GM19438 (cell line): ENCODE results near the gene WSCD1.

Experiments
- ATAC-seq: cut with Tn5 transposase; IDR thresholded peaks from one replicate; pipeline ENCODE4 v1.9.1; 2021; ENCODE audit warnings: low read depth; ENCODE audit not compliant: unreplicated experiment

The WSCD1 gene

DNA sequence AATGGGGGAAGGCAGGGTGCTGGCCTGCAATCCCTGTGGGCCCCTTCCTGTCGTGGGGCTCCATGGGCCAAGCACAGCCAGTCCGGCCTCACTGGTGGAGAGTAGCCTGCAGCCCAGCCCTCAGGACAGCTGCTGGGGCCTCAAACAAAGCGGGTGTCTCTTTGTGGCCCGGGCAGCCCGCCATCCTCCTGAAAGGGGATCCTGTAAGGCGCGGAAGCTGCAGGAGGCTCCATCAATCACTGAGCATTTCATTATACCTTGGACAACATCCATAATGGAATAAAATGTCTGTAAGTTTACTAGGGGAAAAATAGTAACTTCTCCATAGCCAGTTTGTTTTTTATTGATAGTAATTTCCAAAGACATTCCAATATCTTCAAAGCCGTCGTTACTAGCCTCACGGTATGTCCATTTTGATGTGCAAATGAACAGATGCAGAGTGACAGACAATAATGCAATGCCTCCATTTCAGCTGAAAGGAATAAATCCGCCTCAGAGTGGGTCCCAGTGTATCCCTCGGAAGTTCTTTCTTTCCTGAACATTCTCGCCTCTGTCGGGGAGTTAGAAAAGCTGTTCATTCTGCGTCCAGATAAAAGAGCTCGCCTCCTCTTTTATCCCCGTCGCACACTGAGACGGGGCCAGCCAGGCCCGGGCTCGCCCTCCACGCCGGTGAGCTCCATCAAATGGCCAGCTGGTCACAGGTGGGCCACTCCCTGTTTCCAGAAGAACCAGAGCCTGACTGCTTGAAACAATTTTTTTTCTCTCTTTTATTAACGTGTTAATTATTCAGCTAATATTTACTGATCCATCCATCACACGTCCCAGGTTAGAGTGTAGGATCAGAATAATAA, 14.4 kb downstream of the WSCD1 start:
- no peak for ATAC-seq

DNA sequence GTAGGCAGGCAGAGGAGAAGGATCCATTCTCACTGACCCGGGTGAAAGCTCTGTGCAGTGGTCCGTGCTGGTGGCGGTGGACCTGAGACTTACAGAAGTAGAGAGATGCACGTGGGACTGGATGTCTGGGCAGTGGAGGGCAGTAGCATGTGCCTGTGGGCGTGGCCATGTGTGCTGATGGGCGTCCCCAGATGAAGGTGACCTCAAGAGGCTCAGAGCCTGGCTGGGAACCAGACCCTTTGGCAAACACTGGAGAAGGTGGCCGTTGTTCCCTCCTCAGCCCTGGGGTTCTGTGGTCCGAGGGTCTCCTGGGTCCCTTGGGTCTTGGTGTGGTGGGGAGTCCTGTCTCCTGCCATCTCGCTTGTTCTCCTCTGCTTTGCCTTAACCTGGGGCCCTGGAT, 15.6 kb downstream of the WSCD1 start:
- ATAC-seq: no peak

- no peak for ATAC-seq
Measured at GRCh38 chr17:6086603-6087400, 16.6 kb downstream of the WSCD1 start.

GRCh38 chr17:6088141-6088540, 18.0 kb downstream of the WSCD1 start:
- ATAC-seq: no peak

DNA sequence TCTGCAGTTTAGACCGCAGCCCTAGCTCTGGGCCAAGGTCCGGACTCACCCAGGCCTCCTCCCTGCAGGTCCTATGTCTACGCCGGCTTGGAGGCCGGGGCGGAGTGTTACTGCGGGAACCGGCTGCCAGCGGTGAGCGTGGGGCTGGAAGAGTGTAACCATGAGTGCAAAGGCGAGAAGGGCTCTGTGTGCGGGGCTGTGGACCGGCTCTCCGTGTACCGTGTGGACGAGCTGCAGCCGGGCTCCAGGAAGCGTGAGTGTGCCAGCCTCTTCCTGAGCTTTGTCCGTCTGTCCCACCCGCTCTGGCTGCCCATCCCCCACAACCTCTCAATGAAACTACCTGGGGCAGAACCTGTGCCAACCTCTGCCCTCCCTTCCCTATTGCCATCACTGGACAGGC, 20.1 kb downstream of the WSCD1 start:
- no peak for ATAC-seq

- ATAC-seq: no peak
Measured at GRCh38 chr17:6092182-6092902, 22.2 kb downstream of the WSCD1 start.

DNA sequence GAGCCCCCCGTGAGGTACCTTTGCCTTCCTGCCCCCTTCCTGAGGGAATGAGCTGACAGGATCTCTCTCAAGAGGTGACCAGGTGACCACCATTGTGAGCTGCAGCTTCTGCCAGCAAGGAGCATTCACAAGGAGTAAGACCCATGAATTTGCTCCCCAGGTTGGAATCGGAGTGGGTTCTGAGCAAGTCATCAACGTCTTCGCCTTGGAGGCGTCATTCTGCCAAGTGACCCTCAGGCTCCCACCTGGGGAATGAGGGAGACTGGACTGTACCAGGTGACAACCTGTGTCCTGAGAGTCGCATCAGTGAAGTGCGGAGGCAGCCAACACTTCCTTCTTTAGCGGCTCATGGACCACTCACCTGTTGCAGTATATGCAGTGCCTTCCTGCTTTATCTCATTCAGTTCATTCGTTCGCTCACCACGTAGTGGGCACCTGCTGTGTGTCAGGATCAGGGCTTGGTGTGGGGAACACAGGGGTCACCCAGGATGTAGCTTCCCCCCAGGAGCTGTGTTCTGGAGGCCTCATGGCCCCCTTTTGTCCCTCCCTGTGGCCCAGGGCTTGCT, 22.8 kb downstream of the WSCD1 start:
- ATAC-seq: no peak

DNA sequence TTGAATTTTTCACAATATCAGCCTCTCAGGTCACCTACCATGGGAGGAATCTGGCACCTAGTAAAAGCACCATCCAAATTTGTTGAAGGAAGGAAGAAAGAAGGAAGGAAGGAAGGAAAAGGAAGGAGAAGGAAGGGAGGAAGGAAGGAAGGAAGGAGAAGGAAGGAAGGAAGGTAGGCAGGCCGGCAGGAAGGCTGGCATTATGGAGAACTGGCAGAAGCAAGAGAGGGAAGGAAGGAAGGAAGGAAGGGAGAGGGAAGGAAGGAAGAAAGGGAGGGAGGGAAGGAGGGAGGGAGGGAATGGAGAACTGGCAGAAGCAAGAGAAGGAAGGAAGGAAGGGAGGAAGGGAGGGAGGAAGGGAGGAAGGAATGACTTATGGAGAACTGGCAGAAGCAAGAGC, 24.3 kb downstream of the WSCD1 start:
- no peak for ATAC-seq

DNA sequence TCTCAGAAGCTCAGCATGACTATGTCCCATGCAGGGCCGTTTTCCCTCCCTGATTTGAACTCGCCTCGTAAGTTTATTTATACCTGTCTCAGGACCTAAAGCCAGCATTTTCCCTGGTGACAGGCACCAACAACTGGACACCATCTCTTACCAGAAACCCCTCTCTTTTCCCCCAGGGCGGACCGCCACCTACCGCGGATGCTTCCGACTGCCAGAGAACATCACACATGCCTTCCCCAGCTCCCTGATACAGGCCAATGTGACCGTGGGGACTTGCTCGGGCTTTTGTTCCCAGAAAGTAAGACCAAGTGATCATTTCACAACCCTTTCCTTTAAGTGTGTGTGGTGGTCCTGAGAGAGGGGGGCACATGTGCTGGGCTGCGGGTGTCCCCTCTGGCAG, 24.7 kb downstream of the WSCD1 start:
- no peak for ATAC-seq

- no peak for ATAC-seq
Measured at GRCh38 chr17:6095501-6095900, 25.3 kb downstream of the WSCD1 start.

DNA sequence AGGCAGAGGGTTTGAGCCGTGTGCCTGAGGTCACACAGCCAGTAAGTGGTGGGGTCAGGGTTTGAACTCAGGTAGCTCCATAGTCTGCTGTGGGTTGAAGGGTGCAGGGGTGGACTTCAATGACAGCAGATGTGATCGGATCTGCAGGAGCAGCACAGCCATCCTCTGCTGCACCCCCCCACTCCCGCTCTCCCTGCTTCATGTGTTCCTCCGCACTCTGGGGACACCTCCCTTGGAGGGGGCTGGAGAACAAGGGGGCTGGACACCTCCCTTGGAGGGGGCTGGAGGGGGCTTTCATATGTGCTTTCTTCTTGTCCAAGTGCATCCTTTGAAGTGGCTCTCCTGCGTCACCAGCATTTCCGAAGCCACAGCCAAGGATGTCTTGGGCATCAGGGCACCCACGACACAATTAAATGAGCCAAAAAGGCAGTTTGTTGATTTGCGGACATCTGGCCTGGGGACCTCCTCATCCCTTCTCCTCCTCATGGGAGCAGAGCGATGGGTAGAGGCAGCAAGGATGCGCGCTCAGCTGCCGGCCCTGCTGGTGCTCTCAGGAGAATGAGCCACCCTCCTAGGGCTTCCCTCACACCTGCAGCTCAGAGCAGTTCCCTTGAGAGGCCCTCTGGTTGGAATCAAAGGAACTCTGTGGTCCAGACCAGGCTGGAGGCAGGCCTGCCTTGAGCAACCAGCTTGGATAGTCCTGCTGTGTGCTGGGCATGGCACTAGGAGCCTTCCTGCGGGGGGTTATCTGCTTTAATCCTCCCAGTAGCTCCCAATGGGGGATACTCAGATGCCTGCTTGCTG, 26.2 kb downstream of the WSCD1 start:
- ATAC-seq: no peak

GRCh38 chr17:6097005-6097279, 26.8 kb downstream of the WSCD1 start:
- no peak for ATAC-seq

GRCh38 chr17:6098050-6098822, 28.1 kb downstream of the WSCD1 start:
- no peak for ATAC-seq

GRCh38 chr17:6098823-6099180, 28.6 kb downstream of the WSCD1 start:
- no peak for ATAC-seq

- no peak for ATAC-seq
Measured at GRCh38 chr17:6099492-6099891, 29.3 kb downstream of the WSCD1 start.

- no peak for ATAC-seq
Measured at GRCh38 chr17:6100146-6100545, 30.0 kb downstream of the WSCD1 start.

GRCh38 chr17:6100891-6101500, 30.8 kb downstream of the WSCD1 start:
- ATAC-seq: no peak

- no peak for ATAC-seq
Measured at GRCh38 chr17:6101706-6102105, 31.5 kb downstream of the WSCD1 start.

- no peak for ATAC-seq
Measured at GRCh38 chr17:6102615-6103014, 32.4 kb downstream of the WSCD1 start.
